Fibroblast of skin of left biceps (primary cell): ENCODE results near the gene CRABP2.

Experiments
- DNase-seq, 2 experiments: peaks; one replicate each; pipeline ENCODE4 v3.0.0-alpha.2; 2013; ENCODE audit warnings: low read depth in 2 of 2

CRABP2 gene

DNA sequence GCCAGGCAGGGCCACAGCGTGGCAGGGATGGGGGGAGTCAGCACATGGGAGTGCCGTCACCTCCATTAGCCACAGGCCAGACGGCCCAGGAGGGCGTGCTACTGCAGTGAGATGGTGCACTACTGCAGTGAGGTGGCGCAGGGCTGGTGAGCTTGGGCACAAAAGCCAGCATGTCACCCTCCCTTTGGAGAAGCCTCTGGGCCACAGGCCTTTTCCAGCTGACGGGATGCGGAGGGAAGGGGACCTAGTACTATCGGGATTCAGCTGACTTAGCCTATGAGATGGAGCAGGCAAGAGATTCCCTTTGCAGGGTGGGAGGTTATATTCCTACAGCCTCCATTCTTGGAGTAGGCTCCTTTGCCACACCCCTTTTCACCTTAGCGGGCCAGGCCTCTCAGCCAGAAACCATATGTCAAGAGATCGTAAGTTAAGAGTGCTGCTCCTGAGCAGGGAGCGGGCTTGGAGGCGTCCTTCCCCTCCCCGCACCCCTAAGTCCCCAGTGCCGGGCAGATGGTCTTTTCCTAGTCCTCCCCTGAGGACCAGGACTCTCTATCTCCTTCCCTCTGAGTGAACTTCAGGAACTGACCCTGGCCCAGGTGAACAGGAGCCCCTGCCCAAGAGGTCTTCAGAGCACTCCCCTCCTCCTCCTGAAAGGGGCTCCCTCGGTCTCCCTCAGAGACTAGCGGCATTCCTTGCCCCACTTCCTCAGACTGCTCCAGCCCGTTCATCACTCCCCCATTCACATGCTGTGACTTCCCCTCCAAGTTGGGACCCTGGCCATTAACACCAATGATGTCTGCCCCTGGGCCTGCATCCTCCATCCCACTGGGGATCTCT, 36.4 kb downstream of the CRABP2 start:
- DNase-seq, result no peak

GRCh38 chr1:156667968-156668709, 37.2 kb downstream of the CRABP2 start:
- DNase-seq, result no peak

GRCh38 chr1:156667610-156667967, 37.8 kb downstream of the CRABP2 start:
- no peak for DNase-seq

DNA sequence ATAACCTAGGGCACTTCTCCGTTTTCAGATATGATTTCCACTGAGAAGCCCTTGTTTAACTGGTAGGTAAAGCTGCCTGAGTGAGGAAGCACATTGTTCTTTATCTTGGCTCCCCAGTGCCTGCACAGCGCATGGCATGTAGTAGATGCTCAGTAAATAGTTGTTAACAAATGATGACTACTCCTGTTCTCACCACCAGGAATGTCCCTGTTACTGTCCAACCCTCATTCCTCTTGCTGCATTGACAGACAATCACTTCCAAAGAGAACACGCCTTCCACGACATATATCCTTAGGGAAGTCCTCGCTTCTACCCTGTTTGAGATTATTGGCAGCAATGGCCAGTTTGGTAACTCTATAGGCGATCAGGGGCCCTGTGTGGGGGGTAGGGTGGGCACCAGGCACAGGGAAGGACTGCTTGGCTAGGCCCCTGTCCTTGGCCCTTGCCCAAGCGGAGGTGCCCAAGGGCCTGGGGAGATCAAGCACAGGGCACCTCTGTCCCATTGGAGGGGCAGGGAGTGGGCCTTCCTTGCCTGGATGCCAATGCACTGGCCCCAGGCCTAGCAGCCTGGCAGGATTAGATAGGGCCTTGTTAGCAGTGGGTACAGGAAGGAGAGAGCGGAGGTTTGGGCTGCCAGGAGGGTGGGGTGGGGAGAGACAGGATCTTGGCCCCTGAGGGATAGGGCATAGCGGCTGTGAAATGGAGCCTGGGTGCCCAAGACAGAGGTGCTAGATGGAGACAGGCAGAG, 38.3 kb downstream of the CRABP2 start:
- DNase-seq, result no peak

GRCh38 chr1:156665539-156665938, 39.8 kb downstream of the CRABP2 start:
- no peak for DNase-seq

GRCh38 chr1:156664767-156665411, 40.5 kb downstream of the CRABP2 start:
- DNase-seq, result no peak

DNA sequence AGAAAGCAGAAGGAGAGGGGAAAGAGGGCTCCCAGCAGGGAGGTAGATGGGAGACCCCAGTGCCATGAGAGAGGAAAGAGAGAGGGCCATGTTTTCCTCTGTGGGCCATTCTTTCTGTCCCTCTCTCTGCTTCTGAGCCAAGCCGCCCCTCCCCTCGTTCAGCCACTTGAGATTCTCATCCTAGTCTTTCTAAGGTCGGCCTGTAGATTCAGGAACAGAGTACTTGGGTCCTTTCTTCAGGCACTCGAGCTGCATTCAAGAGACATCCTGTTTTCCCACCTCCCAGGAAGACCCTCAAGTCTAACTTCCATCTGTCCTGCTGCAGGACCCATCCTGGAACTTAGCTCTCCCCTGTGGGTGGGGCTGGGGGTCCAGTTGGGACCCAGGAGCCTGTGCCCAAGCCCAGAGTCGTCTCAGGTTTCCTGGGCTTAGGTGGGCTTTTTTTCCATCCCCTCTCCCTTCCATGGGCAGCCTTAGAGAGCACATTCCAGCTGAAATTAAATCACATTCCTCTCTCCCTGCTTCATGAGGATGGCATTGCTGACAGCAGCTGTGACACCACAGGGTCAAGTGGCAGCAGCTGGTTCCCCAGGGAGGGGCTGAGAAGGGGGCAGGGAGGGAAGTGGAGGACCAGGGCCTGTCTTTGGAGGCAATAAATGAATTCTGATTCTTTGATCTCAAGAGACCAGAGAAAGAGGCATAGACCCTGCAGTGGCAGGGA, 41.2 kb downstream of the CRABP2 start:
- DNase-seq, result no peak

- DNase-seq, result no peak
Measured at GRCh38 chr1:156663178-156663577, 42.2 kb downstream of the CRABP2 start.

DNA sequence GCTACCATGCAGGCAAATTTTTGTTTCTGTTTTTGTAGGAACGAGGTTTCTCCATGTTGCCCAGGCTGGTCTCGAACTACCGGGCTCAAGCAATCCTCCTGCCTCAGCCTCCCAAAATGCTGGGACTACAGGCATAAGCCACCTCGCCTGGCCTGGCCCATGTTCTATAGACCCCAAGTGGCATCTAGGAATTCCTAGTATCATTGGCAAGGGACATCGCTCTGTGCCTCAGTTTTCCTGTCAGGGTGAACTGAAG, 42.7 kb downstream of the CRABP2 start:
- DNase-seq, result no peak

GRCh38 chr1:156662005-156662799, 43.2 kb downstream of the CRABP2 start:
- DNase-seq, result no peak

DNA sequence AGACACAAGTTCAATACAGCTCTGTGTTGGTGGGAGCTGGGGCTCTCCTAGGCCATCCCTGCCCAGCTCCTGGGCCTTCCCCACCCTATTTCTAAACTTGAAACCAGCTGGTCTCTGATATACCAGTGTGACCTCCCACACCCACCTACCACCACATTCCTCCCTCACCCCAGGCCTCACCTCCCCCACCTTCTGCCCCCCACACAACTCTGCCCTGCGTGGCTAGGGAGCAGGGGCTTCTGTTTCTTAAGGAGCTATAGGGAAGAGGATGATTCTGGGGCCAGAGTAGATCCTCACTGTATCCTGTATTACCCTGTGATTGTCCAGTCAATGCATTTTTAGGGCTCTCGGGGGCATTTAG, 44.7 kb downstream of the CRABP2 start:
- no peak for DNase-seq

DNA sequence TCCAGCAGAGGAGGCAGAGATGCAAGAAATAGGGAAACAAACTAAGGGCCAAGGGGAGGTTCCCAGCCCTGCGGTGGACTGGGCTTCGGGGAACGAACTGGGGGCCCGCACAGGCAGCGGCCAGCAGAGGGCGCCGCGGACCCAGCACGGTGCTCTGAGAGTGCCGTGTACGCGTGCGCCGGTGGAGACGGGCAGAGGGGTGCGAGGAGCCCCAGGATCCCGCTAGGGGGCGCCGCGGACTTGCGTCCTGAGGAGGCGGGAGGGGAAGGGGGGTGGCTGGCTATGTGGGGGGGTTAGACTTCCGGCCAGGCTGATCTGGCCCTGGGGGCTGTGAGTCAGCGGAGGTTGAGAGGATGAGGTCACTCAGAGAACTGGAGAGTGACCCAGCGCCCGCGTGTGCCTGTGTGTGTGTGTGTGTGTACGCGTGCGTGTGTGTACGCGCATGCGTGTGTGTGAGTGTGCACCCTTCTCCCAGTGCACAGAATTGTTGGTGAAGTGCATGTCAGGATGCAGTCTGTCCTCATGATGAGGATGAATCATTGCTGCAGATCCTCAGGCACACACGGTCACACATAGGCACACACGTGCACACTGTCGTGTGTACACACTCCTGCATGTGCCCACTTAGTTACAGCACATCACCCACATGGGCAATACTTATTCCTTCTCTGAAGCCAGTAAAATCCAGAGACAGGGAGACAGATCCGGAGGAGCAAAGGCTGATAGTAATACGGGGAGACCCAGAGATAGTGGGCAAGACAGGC, 45.2 kb downstream of the CRABP2 start:
- peak; percentile 85 for DNase-seq

- no peak for DNase-seq
Measured at GRCh38 chr1:156659661-156659987, 45.8 kb downstream of the CRABP2 start.

GRCh38 chr1:156658945-156659574, 46.3 kb downstream of the CRABP2 start:
- no peak for DNase-seq

GRCh38 chr1:156658496-156658895, 46.9 kb downstream of the CRABP2 start:
- DNase-seq, result no peak

DNA sequence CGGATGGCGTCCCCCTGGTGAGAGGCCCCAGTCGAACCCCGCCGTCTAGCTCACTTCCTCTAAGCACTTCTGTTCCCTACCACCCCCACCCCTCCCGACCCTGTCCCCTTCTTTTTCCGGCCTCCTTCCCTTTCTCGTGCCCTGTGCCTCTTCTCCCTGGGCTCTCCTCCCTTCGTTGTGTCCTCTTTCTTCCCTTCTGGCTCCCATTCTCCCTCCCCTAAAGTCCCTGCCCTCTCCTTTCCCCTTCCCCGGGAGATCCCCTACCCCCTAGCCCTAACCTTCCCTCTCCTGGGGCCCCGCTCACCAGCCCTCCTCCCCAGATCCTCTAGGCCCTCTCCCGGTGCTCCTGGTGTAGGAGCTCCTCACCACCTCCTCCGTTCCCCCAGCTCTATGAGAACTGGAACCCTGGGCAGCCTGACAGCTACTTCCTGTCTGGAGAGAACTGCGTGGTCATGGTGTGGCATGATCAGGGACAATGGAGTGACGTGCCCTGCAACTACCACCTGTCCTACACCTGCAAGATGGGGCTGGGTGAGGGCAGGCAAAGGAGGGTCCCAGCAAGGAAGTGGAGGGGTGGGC, 47.6 kb downstream of the CRABP2 start:
- no peak for DNase-seq

- no peak for DNase-seq
Measured at GRCh38 chr1:156656806-156657740, 48.3 kb downstream of the CRABP2 start.

DNA sequence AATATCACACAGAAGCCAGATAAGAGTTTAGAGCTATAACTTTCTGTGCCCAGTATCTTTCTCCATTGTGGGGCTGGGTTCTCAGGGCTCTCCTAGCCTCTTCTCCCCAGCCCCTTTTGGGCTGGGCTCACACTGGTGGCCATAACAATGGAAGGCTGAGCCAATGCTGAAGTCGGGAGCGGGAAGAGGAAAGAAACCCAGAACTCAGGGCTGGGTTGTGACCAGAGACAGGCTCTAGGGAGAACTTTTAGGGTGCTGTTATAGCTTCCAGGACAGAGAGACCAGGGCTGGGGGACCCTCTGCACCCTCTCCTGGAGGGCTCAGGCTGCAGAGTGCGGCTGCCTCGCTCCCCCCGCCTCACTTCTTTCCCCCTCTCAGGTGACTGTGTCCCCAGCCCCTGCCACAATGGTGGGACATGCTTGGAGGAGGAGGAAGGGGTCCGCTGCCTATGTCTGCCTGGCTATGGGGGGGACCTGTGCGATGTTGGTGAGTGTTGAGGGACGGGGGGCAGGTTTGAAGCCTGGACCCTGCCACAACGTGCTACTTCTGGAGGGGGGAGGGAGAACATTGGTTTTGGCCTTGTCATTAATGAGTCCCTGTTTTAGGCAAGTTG, 49.4 kb downstream of the CRABP2 start:
- DNase-seq, result no peak
